ENCODE measurements around the gene PROSER3. TPM values are rescaled to one million over a fixed set of nuclear protein-coding genes. Genes with fewer than 3 reads are reported as not detected.
A peak's percentile ranks its signal among the peaks of the same experiment; 100 is the strongest.

The PROSER3 gene
- total and polyA plus RNA-seq, 2 of the 4 experiments (the other 2 are of a cell fraction), result 5.4 to 21.8 TPM

- peaks cover 7% of the 10 kb centered on the region; the same call in 1 of the 2 replicates for H3K9me1 ChIP-seq (ENCODE audit: insufficient read depth, low read length)
- peak within 1 kb of the TSS; percentile 68 for H3K27ac ChIP-seq (ENCODE audit: insufficient read depth, low read length)
- in situ Hi-C loops (cut with MboI; ENCODE audit: low sequenced_read_pairs) (no loop called here), dilution Hi-C loops (cut with HindIII; ENCODE audit: low sequenced_read_pairs, unreplicated experiment) (no loop called here), intact Hi-C loops (cut with micrococcal nuclease) (no loop called here)
- H4K8ac ChIP-seq (ENCODE audit: low read depth in 2 of 2, low read length in 2 of 2), result peak within 1 kb of the TSS; percentile 60 to 94
- 4% methylated on average over 5 of the region's 45 CpGs; no CpG with 5 or more reads in 1 of the 2 experiments for WGBS, 2 experiments (ENCODE audit: extremely low coverage in 2 of 2, insufficient read length in 1 of 2)
- H3K27me3 ChIP-seq (ENCODE audit: control insufficient read depth, insufficient read depth, low read length), result no peaks in the 10 kb centered on the region
- ChIA-PET POLR2A (ENCODE audit: unreplicated experiment) (interaction anchor here (0.9 kb wide), 1 partner anchor 8 kb away, joined by 4 read pairs; the partner anchor contains the start of gene HSPB6), CTCF (interaction anchor here (0.8 to 1.2 kb wide), 2 partner anchors 71 to 183 kb away, joined by 3 read pairs; no protein-coding TSS in a partner anchor)
- H2BK15ac ChIP-seq (ENCODE audit: low read depth, low read length), result no peak within 1 kb of the TSS
- peaks cover 3% of the 10 kb centered on the region; the same call in 1 of the 2 replicates for H3K4me1 ChIP-seq (ENCODE audit: control insufficient read depth, insufficient read depth, low read length)
- DNase-seq, result peak; percentile 99
- peak within 1 kb of the TSS; percentile 93 for H3K14ac ChIP-seq (replicated peaks; ENCODE audit: low read depth, low read length)
- H3K9ac ChIP-seq (ENCODE audit: low read depth, low read length), result peak within 1 kb of the TSS; percentile 81
- no peak within 1 kb of the TSS for H3K18ac ChIP-seq (ENCODE audit: low read depth, low read length)
- H2AK5ac ChIP-seq (ENCODE audit: low read depth, low read length), result peak within 1 kb of the TSS; percentile 91
- H3K4me3 ChIP-seq (ENCODE audit: insufficient read depth, low read depth, low read length), result peak within 1 kb of the TSS; percentile 71
- H2BK5ac ChIP-seq (ENCODE audit: low read depth, low read length, poor library complexity, severe bottlenecking), result peak within 1 kb of the TSS; percentile 65
- peaks cover 12% of the 10 kb centered on the region; the same call in 1 of the 2 replicates for H3K36me3 ChIP-seq (ENCODE audit: control insufficient read depth, insufficient read depth, low read length)
- H4K91ac ChIP-seq (ENCODE audit: insufficient read depth, low read depth, low read length), result peak within 1 kb of the TSS; percentile 81
- TF ChIP-seq CEBPB (IDR thresholded peaks at IDR 0.05; ENCODE audit: low read depth, low read length), result peak; percentile 99
- TF ChIP-seq MAZ (IDR thresholded peaks at IDR 0.05; ENCODE audit: borderline replicate concordance, low read depth, low read length), result 0 out of 2 replicates have a peak, but pooled peaks have one; percentile 56
- peak; percentile 55; the same call in 1 of the 2 replicates for TF ChIP-seq MXI1 (IDR thresholded peaks at IDR 0.05; ENCODE audit: borderline replicate concordance, low read depth, low read length)
- TF ChIP-seq RAD21 (IDR thresholded peaks at IDR 0.05; ENCODE audit: low read length), result no peak
- TF ChIP-seq RFX5 (IDR thresholded peaks at IDR 0.05; ENCODE audit: low read depth, low read length), result no peak
- TF ChIP-seq FOS (IDR thresholded peaks at IDR 0.05; ENCODE audit: low read depth, low read length), result peak; percentile 45; the same call in 1 of the 2 replicates
- no peak for TF ChIP-seq NFE2L2 (IDR thresholded peaks at IDR 0.05; ENCODE audit: low read depth, low read length)
- TF ChIP-seq RCOR1 (IDR thresholded peaks at IDR 0.05; ENCODE audit: insufficient replicate concordance, low read length), result no peak
- peak; percentile 93 for TF ChIP-seq POLR2A (IDR thresholded peaks at IDR 0.05; ENCODE audit: low read depth, low read length)
- peak within 1 kb of the TSS; percentile 91 for H3K4ac ChIP-seq (ENCODE audit: low read depth, low read length)
- ATAC-seq (ENCODE audit: low read depth), result peak; percentile 81
- 0 out of 2 replicates have a peak within 1 kb of the TSS, but pooled peaks have one; percentile 22 for H2BK120ac ChIP-seq (ENCODE audit: low read depth, low read length)
- peak within 1 kb of the TSS; percentile 94 for H2AK9ac ChIP-seq (replicated peaks; ENCODE audit: low read depth, low read length, poor library complexity)
- H3K79me1 ChIP-seq (ENCODE audit: low read depth in 1 of 2, low read length in 2 of 2), result peaks cover 5 to 63% of the 10 kb centered on the region in 2 experiments; a peak in 3 of 4 replicates
- peak within 1 kb of the TSS; percentile 94 for H2AFZ ChIP-seq (replicated peaks; ENCODE audit: low read length, poor library complexity)
- H3K9me3 ChIP-seq (ENCODE audit: control insufficient read depth, insufficient read depth, low read length), result no peaks in the 10 kb centered on the region
- no peaks in the 10 kb centered on the region for H4K20me1 ChIP-seq (ENCODE audit: insufficient read depth, low read length)
- peak within 1 kb of the TSS; percentile 41 for H4K5ac ChIP-seq (ENCODE audit: low read depth, low read length)
- peak within 1 kb of the TSS; percentile 94 for H3K23ac ChIP-seq (ENCODE audit: low read depth, low read length)
- peak within 1 kb of the TSS; percentile 82 for H3K4me2 ChIP-seq (ENCODE audit: low read depth, low read length)
- BruUV-seq (replicated peaks), result no TSS peak
- peak within 1 kb of the TSS; percentile 52; the same call in 1 of the 2 replicates for H3K56ac ChIP-seq (ENCODE audit: extremely low read depth, insufficient read depth, low read length)
- H2BK20ac ChIP-seq (ENCODE audit: low read depth, low read length), result no peak within 1 kb of the TSS
These were observed 9.6 kb upstream of the PROSER3 start, which contains the start of gene LIN37 for GRCh38 chr19:35748106-35749020. LIN37 (plus strand) TSS chr19:35748576; CDS start chr19:35748725, 149 bp downstream.

Data from IMR-90 (cell line).